HG03432 (cell line): ENCODE measurements around the gene PER2.
A peak's percentile ranks its signal among the peaks of the same experiment; 100 is the strongest.
"Not testable (repeated sequence)": the region's sequence is repeated elsewhere in the genome, so short reads cannot be mapped to it uniquely, and the experiment has no call there.

ENCODE experiments used
- ATAC-seq: cut with Tn5 transposase; IDR thresholded peaks from one replicate; pipeline ENCODE4 v1.9.1; 2021; ENCODE audit warnings: mild to moderate bottlenecking, moderate library complexity; ENCODE audit not compliant: unreplicated experiment

PER2 gene, protein sequence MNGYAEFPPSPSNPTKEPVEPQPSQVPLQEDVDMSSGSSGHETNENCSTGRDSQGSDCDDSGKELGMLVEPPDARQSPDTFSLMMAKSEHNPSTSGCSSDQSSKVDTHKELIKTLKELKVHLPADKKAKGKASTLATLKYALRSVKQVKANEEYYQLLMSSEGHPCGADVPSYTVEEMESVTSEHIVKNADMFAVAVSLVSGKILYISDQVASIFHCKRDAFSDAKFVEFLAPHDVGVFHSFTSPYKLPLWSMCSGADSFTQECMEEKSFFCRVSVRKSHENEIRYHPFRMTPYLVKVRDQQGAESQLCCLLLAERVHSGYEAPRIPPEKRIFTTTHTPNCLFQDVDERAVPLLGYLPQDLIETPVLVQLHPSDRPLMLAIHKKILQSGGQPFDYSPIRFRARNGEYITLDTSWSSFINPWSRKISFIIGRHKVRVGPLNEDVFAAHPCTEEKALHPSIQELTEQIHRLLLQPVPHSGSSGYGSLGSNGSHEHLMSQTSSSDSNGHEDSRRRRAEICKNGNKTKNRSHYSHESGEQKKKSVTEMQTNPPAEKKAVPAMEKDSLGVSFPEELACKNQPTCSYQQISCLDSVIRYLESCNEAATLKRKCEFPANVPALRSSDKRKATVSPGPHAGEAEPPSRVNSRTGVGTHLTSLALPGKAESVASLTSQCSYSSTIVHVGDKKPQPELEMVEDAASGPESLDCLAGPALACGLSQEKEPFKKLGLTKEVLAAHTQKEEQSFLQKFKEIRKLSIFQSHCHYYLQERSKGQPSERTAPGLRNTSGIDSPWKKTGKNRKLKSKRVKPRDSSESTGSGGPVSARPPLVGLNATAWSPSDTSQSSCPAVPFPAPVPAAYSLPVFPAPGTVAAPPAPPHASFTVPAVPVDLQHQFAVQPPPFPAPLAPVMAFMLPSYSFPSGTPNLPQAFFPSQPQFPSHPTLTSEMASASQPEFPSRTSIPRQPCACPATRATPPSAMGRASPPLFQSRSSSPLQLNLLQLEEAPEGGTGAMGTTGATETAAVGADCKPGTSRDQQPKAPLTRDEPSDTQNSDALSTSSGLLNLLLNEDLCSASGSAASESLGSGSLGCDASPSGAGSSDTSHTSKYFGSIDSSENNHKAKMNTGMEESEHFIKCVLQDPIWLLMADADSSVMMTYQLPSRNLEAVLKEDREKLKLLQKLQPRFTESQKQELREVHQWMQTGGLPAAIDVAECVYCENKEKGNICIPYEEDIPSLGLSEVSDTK (N-terminal part only)

DNA sequence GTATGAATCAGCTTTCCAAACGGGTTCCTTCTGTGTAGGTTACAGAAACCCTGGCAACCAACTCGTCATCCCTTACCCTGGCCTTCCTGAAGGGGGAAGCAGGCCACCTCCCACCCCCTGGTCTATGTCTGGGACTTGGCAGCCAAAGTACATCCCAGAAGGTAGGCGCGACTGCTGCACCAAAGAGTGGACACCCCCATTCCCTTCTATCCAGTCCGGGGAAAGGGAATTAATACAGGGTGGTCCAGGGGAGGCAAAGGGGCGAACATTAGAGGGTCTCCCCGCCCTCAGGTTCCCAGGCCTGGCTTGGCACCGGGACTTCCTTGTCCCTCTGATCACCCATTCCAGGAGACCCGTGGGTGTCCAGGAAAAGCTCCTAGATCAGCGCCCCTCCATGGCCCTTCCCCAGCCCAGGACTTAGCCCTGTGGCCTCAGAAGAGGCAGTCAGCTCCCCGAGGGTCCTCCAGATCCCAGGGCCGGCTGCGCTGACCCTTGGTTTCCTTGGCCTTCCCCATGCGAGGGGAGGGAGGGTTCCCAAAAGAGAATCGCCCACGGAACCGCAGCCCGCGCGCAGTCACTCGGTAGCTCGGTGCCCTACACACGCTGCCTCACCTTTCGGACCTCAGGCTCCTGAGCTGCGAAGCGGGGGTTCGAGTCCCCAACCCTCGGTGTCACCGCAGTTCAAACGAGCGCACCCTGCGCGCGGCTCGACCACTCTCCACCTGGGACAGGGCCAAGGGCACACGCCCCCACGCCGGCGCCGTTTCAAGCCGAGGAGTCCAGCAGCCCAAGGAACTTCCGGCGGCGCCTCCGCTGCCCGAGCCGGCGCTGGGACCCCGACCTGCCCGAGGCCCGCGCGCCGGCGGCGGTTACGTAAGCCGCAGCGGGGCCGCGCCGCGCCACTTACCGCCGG is at the start of gene PER2:
Gene PER2, minus strand, starts transcription at position 874 of the 913 bp plus-strand sequence. CDS start 10,674 bp downstream, outside the sequence.
- ATAC-seq, result peak; percentile 45

DNA sequence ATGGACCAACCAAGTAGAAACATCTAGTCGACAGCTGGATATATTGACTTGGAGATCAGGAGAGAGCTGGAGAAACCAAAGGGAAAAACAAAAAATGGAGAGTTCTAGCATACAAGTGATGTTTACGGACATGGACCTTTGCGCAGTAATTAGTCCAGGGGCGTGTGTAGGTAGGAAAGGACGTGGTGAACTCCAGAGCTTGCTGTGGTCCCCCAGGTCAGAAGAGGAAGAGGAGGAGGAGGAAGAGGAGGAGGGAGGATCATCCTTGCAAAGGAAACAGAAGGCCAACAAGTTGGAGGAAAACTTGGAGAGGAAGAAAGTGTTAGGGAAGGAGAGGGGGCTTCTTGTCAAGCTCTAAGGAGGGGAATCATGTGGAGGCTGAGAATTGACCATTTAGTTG is 49.4 kb upstream of the PER2 start:
- no peak for ATAC-seq

DNA sequence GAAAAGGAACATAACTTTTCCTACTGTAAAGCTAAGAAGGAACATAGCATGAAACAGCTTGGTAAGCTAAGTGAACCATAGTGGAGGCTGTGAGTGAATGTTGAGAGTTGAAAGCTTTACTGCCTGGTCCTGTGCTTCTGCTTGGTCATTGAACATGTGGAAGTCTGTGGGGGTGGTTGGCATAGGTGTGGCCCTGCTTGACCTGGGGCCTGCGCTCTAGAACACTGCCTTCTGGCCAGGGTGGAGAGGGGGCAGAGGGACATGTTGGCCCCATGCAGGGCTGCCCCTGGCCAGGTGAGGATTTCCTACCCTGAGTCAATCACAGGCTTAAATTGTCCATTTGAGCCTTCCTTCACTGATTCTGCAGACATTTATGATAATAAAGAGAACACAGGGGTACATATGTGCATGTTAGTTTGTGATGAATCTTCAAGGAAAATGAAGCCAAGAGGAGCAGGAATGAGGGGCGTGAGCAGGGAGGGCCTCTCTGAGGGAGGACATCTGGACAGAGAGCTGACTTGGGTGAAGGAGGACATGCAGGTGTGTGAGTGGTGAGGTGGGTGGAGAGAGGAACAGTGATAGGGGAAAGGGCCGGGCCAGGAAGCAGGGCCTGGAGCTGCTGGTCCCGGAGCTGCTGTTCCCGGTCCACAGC is 48.5 kb upstream of the PER2 start:
- no peak for ATAC-seq

DNA sequence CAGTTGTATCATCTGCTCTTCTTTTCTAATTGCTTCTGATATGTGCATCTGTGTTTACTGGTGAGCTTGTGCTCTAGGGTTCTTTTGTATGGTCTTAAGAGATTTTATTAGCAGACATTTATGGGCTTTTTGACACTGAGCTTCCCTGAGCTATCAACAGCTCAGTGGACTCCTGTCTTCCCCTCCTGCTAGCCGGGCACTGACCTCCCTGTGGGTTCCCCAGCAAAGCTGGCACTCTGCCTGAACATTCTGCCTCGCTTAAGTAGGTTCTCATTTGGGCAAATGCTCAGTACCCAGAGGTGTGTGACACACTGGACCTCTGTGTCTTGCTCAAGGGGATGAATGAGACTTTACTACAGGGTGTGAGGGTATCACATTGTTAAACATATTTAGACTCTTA is 47.7 kb upstream of the PER2 start:
- ATAC-seq, result no peak

DNA sequence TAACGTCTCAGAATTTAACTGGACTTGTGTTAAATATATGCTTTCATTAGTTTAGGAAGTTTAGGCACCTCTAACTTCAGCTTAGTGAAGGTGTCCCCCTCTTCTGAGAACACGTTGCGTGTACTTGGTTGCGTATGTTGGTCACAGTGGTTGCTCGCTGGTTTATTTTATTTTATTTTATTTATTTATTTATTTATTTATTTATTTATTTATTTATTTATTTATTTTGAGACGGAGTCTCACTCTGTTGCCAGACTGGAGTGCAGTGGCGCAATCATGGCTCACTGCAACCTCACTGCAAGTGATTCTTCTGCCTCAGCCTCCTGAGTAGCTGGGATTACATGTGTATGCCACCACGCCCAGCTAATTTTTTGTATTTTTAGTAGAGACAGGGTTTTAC is 47.2 kb upstream of the PER2 start:
- ATAC-seq, result not testable (repeated sequence)

DNA sequence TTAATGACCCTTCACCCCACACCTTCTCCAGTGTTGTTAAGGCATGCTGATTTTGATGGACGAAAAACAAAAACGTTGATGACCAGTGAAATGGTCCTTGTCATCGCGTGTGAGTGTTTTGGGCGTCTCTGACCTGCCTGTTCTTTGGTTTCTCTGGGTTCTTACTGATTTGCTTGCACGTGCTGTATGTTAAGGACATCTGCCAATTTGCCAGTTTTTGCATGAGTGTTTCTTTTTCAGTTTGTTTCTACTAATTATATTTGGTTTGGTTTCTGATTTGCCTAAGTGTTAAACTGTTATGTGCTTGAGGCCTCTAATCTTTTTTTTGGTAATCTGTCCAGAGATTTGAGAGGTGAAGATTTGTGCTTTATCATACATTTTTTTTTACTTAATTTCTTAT is 46.5 kb upstream of the PER2 start:
- ATAC-seq, result no peak

DNA sequence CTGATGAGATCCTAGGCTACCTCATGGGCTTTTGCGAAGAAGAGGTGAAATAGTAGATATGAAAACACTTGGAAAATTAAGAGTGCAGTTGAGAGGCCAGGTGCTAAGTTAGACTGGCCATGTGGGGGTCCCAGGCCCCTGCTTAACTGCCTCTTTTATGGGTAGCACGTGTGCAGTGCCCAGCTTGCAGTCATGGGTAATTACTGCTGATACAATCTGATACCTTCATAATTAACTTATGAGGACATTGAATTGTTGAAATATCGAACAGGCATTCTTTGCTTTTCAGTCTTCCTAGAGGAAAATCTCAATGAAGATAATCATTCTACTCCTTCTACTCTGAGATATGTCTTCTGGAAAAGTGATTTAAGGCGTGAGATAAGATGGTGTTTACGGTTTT is 43.5 kb upstream of the PER2 start:
- no peak for ATAC-seq

DNA sequence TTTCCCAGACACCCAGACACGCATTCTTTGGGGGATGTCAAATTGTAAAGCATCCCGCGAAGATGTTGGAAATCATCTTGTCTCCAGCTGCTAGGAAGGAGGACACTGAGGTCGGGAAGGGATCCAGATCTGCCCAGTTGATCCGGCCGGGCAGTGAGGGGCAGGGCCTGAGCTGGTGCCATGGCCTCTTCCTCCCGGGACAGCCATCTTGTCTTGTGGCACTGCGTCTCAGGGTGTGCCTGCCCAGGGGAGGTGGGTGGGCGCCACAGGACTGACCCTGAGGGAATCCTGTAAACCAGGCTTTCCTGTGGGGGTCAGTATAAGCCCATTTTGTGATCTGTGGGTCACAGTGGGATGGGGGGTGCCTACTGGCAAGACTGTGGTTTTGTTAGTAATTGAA is 42.0 kb upstream of the PER2 start:
- ATAC-seq, result no peak

DNA sequence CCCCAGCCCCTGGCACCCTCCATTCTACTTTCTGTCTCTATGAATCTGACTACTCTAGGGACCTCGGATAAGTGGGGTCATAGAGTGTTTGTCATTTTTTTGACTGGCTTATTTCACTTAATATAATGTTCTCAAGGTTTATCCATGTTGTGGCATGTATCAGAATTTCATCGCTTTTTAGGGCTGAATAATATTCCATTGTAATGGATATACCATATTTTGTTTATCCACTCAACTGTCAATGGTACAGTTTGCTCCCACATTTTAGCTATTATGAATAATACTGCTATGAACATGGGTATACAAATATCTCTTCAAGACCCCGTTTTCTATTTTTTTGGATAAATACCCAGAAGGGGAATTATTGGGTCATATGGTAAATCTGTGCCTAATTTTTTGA is 39.3 kb upstream of the PER2 start:
- no peak for ATAC-seq

DNA sequence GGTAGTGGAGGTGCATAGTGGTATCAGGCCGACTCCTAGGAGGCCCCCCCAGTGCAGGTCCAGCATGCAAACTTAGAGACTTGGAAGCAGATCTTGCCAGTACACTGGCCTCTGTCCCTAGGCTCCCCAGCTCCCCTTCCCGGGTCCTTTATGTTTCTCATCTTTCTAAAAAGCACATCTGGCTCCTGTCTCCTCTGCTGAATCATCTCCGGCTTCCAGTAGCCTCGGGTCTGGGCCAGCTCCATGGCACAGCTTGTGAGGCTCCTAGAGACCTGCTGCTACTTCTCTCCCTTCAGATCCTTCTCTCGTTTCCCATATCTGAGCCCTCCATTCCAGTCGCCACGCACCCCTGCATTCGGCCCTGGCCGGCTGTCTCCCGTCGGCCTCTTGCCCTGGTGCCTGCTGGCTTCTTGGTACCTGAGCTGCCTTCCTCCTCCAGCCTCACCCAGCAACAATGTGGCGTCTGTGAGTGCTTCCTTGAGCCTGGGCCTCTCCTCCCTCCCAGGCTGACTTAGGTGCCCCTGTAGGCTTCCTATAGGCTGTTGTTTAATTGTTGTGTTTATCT is 38.5 kb upstream of the PER2 start:
- ATAC-seq, result no peak

DNA sequence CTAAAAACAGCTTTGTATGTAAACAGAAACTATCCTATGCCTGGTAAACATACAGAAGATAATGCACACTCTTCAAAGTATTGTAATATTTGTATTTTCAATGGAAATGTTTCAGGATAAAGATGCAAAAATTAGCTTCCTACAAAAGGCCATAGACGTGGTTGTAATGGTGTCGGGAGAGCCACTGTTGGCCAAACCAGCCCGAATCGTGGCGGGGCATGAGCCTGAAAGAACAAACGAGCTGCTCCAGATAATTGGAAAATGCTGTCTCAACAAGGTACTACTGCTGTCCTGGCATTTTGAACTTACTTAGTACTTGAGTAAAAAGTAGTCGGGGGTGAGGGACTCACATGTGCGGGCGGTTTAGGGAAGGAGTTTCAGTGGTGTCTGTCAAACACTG is 37.3 kb upstream of the PER2 start:
- no peak for ATAC-seq

DNA sequence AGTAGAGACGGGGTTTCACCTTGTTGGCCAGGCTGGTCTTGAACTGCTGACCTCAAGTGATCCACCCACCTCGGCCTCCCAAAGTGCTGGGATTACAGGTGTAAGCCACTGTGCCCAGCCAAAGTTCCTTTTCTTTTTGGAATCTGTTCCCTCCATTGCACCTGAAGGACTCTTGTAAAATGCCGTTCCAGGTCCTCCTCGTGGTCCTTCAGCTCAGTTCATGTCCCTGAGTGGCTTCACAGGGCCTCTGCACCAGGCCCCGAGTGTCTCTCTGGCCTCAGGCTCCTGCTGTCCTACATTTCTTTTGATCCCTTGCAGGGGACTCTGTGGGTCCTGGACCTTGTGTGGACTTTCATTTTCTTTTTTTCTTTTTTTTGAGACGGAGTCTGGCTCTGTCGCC is 35.8 kb upstream of the PER2 start:
- not testable (repeated sequence) for ATAC-seq

DNA sequence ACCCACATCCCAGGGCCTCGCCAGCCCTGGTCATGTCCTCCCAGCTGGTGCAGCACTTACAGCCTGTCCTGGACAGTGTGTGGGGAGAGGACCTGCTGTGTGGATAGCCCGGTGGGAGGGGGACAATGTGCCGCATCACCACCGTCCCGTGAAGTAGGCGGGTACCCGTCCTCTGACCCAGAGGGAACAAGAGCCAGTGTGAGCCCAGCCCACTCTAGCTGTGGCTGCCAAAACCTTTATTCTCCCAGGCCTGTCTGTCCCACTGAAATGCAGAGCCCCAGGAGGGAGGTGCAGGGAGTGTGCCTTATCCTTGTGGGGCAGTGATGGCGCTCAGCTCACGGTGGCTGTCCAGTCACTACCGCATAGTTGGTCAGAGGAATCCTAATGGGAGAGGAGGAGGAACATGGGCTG is 33.6 kb upstream of the PER2 start:
- no peak for ATAC-seq

DNA sequence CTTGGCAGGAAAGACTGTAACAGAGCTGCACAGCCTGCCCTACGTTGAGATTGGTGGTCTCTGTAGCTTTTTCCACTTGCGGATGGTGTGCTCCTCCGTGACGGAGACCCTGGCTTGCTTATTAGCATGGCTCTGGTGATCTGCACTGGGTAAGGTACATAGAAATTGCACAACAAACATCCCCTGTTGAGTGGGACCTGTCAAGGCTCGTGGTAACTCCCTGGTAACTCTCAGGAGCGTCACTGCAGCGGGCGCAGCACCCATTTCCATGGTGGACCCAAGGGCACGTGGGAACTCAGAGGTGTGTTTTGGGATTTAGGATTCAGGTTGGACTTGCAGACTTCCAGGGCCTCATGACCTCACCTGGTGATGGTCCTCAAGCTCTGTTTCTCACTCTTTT is 33.1 kb upstream of the PER2 start:
- ATAC-seq, result no peak

DNA sequence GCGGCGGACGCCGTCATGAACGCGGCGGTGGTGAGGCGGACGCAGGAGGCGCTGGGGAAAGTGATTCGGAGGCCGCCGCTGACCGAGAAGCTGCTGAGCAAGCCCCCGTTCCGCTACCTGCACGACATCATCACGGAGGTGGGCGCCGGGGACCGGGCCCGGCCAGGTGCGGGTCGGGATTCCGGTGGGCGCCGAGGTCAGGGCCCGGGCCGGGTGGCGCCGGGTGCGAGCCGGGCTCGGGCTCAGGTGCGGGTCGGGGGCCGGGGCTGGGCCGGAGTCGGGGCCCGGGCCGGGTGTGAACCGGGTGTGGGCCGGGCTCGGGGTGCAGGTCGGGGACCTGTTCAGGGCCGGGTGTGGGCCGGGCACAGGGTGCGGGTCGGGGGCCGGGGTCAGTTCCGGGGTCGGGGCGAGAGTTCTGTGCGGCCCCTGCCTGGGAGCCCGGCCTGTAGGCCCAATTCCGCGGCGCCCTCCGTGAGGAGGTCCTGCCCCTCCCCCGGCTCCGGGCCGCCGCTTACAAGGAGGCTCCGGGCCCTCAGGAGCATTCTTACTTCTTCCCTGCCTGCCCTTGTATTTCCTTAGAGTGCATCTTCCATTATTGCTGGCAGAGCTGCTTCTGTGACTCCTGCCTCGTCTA is 32.4 kb upstream of the PER2 start:
- ATAC-seq, result peak; percentile 43

DNA sequence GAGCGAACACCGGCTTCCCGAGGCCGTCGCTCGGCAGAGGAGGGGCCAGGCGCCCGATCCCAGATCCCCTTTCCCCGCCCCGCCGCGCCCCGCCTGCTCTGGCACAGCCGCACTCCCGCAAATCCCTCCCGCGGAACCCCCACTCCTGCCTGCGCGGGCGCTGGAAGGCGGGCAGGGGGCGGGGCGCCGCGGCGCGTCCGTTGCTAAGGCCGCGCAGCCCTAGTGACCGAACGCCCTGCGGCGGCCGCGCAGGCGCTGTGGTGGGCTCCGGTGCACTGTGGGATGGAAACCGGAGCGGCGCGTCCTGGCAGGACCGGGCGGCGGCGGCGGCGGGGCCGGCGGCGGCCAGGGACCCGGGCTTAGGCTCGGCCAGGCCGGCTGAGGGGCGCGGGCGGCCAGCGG is 31.8 kb upstream of the PER2 start, which contains the start of gene TRAF3IP1:
Gene TRAF3IP1, plus strand, starts transcription at position 273 of the 402 bp plus-strand sequence. CDS start 145 bp downstream, outside the sequence.
- peak; percentile 98 for ATAC-seq

DNA sequence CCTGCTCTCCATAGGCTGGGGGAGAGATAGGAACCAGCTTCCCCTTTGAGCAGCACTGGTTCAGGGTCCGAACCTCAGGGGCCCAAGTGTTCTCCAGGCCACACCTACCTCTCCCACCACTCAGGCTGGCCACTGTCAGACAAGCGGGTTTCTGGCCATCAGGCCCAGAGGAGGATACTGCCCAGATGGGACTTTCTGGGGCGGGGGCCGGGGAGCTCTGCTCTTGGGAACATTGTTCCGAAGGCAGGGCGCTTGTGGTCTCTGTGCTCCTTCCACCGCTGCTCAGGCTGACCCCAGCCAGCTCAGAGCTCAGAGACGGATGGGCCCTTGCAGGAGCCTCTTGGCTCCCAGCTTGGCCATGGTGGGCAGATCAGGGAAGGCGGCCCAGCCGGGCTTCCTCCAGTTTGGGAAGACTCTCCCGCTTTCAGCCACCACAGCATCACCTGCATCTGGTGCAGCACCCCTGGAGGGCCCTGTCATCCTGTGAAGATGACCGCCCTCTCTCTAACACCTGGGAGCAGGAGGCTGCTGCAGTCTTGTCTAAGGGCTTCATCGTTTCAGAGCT is 26.7 kb upstream of the PER2 start:
- no peak for ATAC-seq

DNA sequence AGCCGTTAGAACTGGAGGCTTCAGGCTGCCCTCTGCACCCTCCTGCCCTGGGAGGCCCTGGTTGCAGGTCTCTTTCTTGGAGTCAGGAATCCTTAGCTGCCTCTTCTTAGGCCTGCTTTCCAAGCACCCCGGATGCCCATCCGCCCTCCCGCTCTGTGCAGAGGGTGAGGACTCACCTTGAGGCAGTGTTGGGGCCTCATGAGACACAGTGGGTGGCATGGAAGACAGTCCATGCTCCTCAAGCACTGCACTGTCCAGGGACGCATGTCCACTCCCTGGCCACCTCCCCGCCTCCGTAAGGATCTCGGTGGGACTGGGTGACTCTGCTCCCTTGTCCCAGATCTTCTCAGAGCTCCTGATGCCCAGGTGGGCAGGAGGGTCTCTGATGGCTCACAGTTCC is 26.2 kb upstream of the PER2 start:
- no peak for ATAC-seq

DNA sequence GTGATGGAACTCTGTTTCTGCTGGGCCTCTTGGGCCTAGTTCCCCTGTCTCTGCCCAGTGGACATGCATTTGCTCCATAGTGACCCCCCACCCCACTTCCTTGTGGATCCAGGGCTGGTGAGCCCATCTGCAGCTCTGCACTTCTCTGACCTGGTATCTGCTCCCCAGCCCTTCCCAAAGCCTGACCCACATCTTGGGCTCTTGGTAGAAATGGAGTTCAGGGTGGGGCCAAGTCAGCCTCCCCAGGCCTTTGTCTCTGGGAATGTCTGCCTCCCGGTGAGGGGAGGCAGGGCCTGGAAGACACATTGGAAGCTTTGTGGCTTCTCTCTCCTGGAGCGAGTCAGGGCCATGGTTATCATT is 25.6 kb upstream of the PER2 start:
- ATAC-seq, result no peak
